HEK293 (cell line): Measurements from ENCODE around the gene ECSIT.
"Not testable (repeated sequence)": the region's sequence is repeated elsewhere in the genome, so short reads cannot be mapped to it uniquely, and the experiment has no call there.

ENCODE experiments used
- BCL6B ChIP-seq: fragments of 450-650 bp; formaldehyde crosslinking; IDR thresholded peaks from 2 replicates; pipeline ENCODE4 v1.5.1; 2017; ENCODE audit warnings: missing biosample characterization, missing genetic modification characterization
- CTCF ChIP-seq: fragments of 450-650 bp; formaldehyde crosslinking; IDR thresholded peaks from 2 replicates; pipeline ENCODE4 v1.5.1; 2016; ENCODE audit warnings: missing biosample characterization, missing genetic modification characterization
- ELK4 ChIP-seq: IDR thresholded peaks from 2 replicates; pipeline ENCODE4 v1.6.1; 2011; ENCODE audit warnings: mild to moderate bottlenecking, low read depth, low read length, borderline replicate concordance
- MYNN ChIP-seq: fragments of 450-650 bp; formaldehyde crosslinking; IDR thresholded peaks from 2 replicates; pipeline ENCODE4 v1.5.1; 2016; ENCODE audit warnings: missing biosample characterization, missing genetic modification characterization, borderline replicate concordance
- REST ChIP-seq: fragments of 450-650 bp; formaldehyde crosslinking; IDR thresholded peaks from 2 replicates; pipeline ENCODE4 v1.5.1; 2016; ENCODE audit warnings: missing biosample characterization, missing genetic modification characterization
- TCF7L2 ChIP-seq: IDR thresholded peaks from 2 replicates; pipeline ENCODE4 v1.6.1; 2011; ENCODE audit warnings: low read depth, mild to moderate bottlenecking, inconsistent platforms, low read length, moderate library complexity, borderline replicate concordance
- WT1 ChIP-seq: fragments of 450-650 bp; formaldehyde crosslinking; IDR thresholded peaks from 2 replicates; pipeline ENCODE4 v1.5.1; 2016; ENCODE audit warnings: missing biosample characterization, missing genetic modification characterization
- ZBTB1 ChIP-seq: fragments of 450-650 bp; formaldehyde crosslinking; IDR thresholded peaks from 2 replicates; pipeline ENCODE4 v1.5.1; 2016; ENCODE audit warnings: missing biosample characterization, missing genetic modification characterization
- ZBTB7A ChIP-seq: fragments of 450-650 bp; formaldehyde crosslinking; IDR thresholded peaks from 2 replicates; pipeline ENCODE4 v1.5.1; 2016; ENCODE audit warnings: low read depth, missing biosample characterization, missing genetic modification characterization
- ZFP3 ChIP-seq: fragments of 450-650 bp; formaldehyde crosslinking; IDR thresholded peaks from 2 replicates; pipeline ENCODE4 v1.5.1; 2016; ENCODE audit warnings: low read depth, missing biosample characterization, missing genetic modification characterization
- ZNF214 ChIP-seq: fragments of 450-650 bp; formaldehyde crosslinking; IDR thresholded peaks from 2 replicates; pipeline ENCODE4 v1.5.1; 2017; ENCODE audit warnings: missing biosample characterization, mild to moderate bottlenecking, missing genetic modification characterization, borderline replicate concordance
- ZNF274 ChIP-seq, 2 experiments: fragments of 200-500 bp in 1 of 2; fragments of 450-650 bp in 1 of 2; sonication (Bioruptor generic) in 1 of 2; formaldehyde crosslinking in 1 of 2; IDR thresholded peaks; 2 replicates each; pipeline versions ENCODE4 v1.5.1 to v1.6.1; 2014 to 2016; ENCODE audit warnings: borderline replicate concordance in 1 of 2, inconsistent platforms in 1 of 2, low read length in 1 of 2, missing biosample characterization in 1 of 2, missing genetic modification characterization in 1 of 2
- ZNF324 ChIP-seq: fragments of 450-650 bp; formaldehyde crosslinking; IDR thresholded peaks from 2 replicates; pipeline ENCODE4 v1.5.1; 2016; ENCODE audit warnings: missing biosample characterization, missing genetic modification characterization
- ZNF768 ChIP-seq: fragments of 450-650 bp; formaldehyde crosslinking; IDR thresholded peaks from 2 replicates; pipeline ENCODE4 v1.5.1; 2018; ENCODE audit warnings: missing biosample characterization, mild to moderate bottlenecking, missing genetic modification characterization

- not testable (repeated sequence) for TF ChIP-seq BCL6B (tag by site-specific recombination); ZNF214 (tag by site-specific recombination); TCF7L2; CTCF (tag by site-specific recombination); ZNF768 (tag by site-specific recombination); ZNF274 (IDR thresholded peaks at IDR 0.05; ENCODE audit: low read length); ZNF274 (tag by site-specific recombination; IDR thresholded peaks at IDR 0.05; ENCODE audit: borderline replicate concordance); ZBTB1 (tag by site-specific recombination); ZFP3 (tag by site-specific recombination); REST (tag by site-specific recombination); ZNF324; MYNN; ZBTB7A (tag by site-specific recombination); ELK4; WT1
Measured at GRCh38 chr19:11565649-11565980, 36.7 kb upstream of the ECSIT start.
